HepG2 (cell line): Measurements from ENCODE around the gene AKAP9.

Experiments used
- ADNP ChIP-seq: sonication (generic); formaldehyde crosslinking; IDR thresholded peaks from 2 replicates; pipeline ENCODE4 v1.4.0; 2020; ENCODE audit warnings: missing genetic modification reagents
- ASH2L ChIP-seq: fragments of 300-600, 200-600 bp; sonication (generic); IDR thresholded peaks from 2 replicates; pipeline ENCODE4 v1.7.0; 2017; ENCODE audit warnings: low read depth, mild to moderate bottlenecking, moderate library complexity, mixed read lengths, low read length; ENCODE audit not compliant: insufficient read length
- CTCF ChIP-seq: sonication (generic); formaldehyde crosslinking; IDR thresholded peaks from 2 replicates; pipeline ENCODE4 v1.5.0; 2020; ENCODE audit warnings: mild to moderate bottlenecking, missing genetic modification reagents, moderate library complexity
- E2F5 ChIP-seq: sonication (generic); formaldehyde crosslinking; conservative IDR thresholded peaks from 2 replicates; pipeline ENCODE4 v1.4.0; 2020; ENCODE audit warnings: missing genetic modification reagents
- EZH2 ChIP-seq: conservative IDR thresholded peaks from 2 replicates; pipeline ENCODE4 v1.6.1; 2012; ENCODE audit warnings: mild to moderate bottlenecking, low read depth, low read length, moderate library complexity
- LRRFIP1 ChIP-seq: sonication (generic); formaldehyde crosslinking; conservative IDR thresholded peaks from 2 replicates; pipeline ENCODE4 v1.4.0; 2020; ENCODE audit warnings: missing genetic modification reagents
- MAFK ChIP-seq, 2 experiments: IDR thresholded peaks in 1 of 2; conservative IDR thresholded peaks in 1 of 2; 2 replicates each; pipeline ENCODE4 v1.6.1; 2011; ENCODE audit warnings: improper control_type of control experiment in 2 of 2, low read length in 2 of 2
- MYNN ChIP-seq: sonication (generic); formaldehyde crosslinking; IDR thresholded peaks from 2 replicates; pipeline ENCODE4 v1.4.0; 2020; ENCODE audit warnings: mild to moderate bottlenecking, low read depth, missing genetic modification reagents
- POLR2AphosphoS5 ChIP-seq: IDR thresholded peaks from 2 replicates; pipeline ENCODE4 v1.6.1; 2012; ENCODE audit warnings: low read depth, low read length
- PRDM4 ChIP-seq: sonication (generic); formaldehyde crosslinking; IDR thresholded peaks from 2 replicates; pipeline ENCODE4 v1.9.0; 2021; ENCODE audit warnings: missing genetic modification reagents, borderline replicate concordance
- RFX5 ChIP-seq: IDR thresholded peaks from 2 replicates; pipeline ENCODE4 v1.6.1; 2011; ENCODE audit warnings: low read depth, low read length, improper control_type of control experiment
- ZBTB33 ChIP-seq: sonication (generic); formaldehyde crosslinking; IDR thresholded peaks from 2 replicates; pipeline ENCODE4 v1.4.0; 2020; ENCODE audit warnings: missing genetic modification reagents
- ZBTB49 ChIP-seq: sonication (generic); formaldehyde crosslinking; IDR thresholded peaks from 2 replicates; pipeline ENCODE4 v1.4.0; 2020; ENCODE audit warnings: missing genetic modification reagents, borderline replicate concordance
- ZFX ChIP-seq: sonication (generic); formaldehyde crosslinking; IDR thresholded peaks from 2 replicates; pipeline ENCODE4 v1.4.0; 2020; ENCODE audit warnings: mild to moderate bottlenecking, low read depth, missing genetic modification reagents, moderate library complexity

GRCh38 chr7:91973639-91974038 is 33.0 kb downstream of the AKAP9 start:
- TF ChIP-seq POLR2AphosphoS5 (no peak), CTCF (CRISPR knock-in tag) (no peak), RFX5 (no peak), ZFX (CRISPR knock-in tag) (no peak), MYNN (CRISPR knock-in tag) (no peak), EZH2 (no peak), MAFK (conservative IDR thresholded peaks at IDR 0.05 in 1 of 2, IDR thresholded peaks at IDR 0.05 in 1 of 2; ENCODE audit: low read length in 2 of 2) (0 out of 4 replicates have a peak, but pooled peaks of 1 of the 2 experiments have one; percentile 5), PRDM4 (CRISPR knock-in tag) (no peak), E2F5 (no peak), ASH2L (no peak), ZBTB49 (CRISPR knock-in tag) (no peak), ADNP (CRISPR knock-in tag) (no peak), LRRFIP1 (CRISPR knock-in tag) (no peak), ZBTB33 (CRISPR knock-in tag) (no peak)
